Lung (tissue), 12 donors: Measurements from ENCODE around the gene VCL. TPM values are rescaled to one million over a fixed set of nuclear protein-coding genes. Genes with fewer than 3 reads are reported as not detected.

Experiments
- ATAC-seq: fragments of 200-7000 bp; cut with Tn5 transposase; one replicate; pipeline ENCODE4 v1.9.1; 2020; ENCODE audit warnings: moderate number of reproducible peaks; ENCODE audit not compliant: insufficient read depth, low FRiP score
- DNase-seq, 3 donors: peaks; one replicate each; pipeline ENCODE4 v3.0.0-alpha.2; 2013 to 2017
- H3K27ac ChIP-seq, 2 donors: one replicate each; pipeline ENCODE4 v1.5.1; 2013; ENCODE audit warnings: mild to moderate bottlenecking in 2 of 2, moderate library complexity in 2 of 2, control low read depth in 1 of 2, inconsistent platforms in 1 of 2, low read depth in 1 of 2, low read length in 1 of 2
- H3K27me3 ChIP-seq, 3 donors: one replicate each; pipeline ENCODE4 v1.5.1; 2013; ENCODE audit warnings: low read length in 2 of 3; ENCODE audit not compliant: control insufficient read depth in 3 of 3, insufficient read depth in 3 of 3
- H3K36me3 ChIP-seq, 4 donors: one replicate each; pipeline ENCODE4 v1.5.1; 2013; ENCODE audit warnings: low read length in 4 of 4, mild to moderate bottlenecking in 1 of 4, moderate library complexity in 1 of 4; ENCODE audit not compliant: control insufficient read depth in 4 of 4, insufficient read depth in 4 of 4
- H3K4me1 ChIP-seq, 5 donors: one replicate each; pipeline ENCODE4 v1.5.1; 2013; ENCODE audit warnings: low read length in 5 of 5, mild to moderate bottlenecking in 2 of 5, moderate library complexity in 1 of 5; ENCODE audit not compliant: control insufficient read depth in 5 of 5, insufficient read depth in 5 of 5
- H3K4me3 ChIP-seq: one replicate; pipeline ENCODE4 v1.5.1; 2013; ENCODE audit warnings: mild to moderate bottlenecking, control low read depth, moderate library complexity
- H3K9ac ChIP-seq, 2 donors: one replicate each; pipeline ENCODE4 v1.5.1; 2013; ENCODE audit warnings: low read length in 2 of 2, control low read depth in 1 of 2; ENCODE audit not compliant: insufficient read depth in 1 of 2
- H3K9me3 ChIP-seq, 4 donors: one replicate each; pipeline ENCODE4 v1.5.1; 2013; ENCODE audit warnings: low read length in 3 of 4, mild to moderate bottlenecking in 1 of 4, moderate library complexity in 1 of 4; ENCODE audit not compliant: control insufficient read depth in 4 of 4, insufficient read depth in 3 of 4
- CTCF ChIP-seq: IDR thresholded peaks from 2 replicates; pipeline ENCODE4 v1.5.1; 2012; ENCODE audit warnings: mild to moderate bottlenecking; ENCODE audit errors: control extremely low read depth, extremely low read depth
- WGBS, 2 donors: extraction: QIAGEN DNeasy Blood & Tissue Kit; methylation state at CpG; one replicate each; pipeline ENCODE4 v1.1.7; 2013; 5-methylcytosine and 5-hydroxymethylcytosine counted together
- polyA plus RNA-seq, 2 donors: library from polyadenylated mRNA; stranded (reverse); fragments of 200-250 nt; gene quantifications; one replicate each; pipeline ENCODE4 v1.2.1, GENCODE V29; 2013
- total RNA-seq, 2 donors: library from RNA; depleted of rRNA in 1 of 2; stranded (reverse); fragments of >200 nt in 1 of 2; gene quantifications; one replicate each; pipeline ENCODE4 v1.2.1, GENCODE V29; 2014 to 2021
- donor health status: control.
- donor health status: control.
- donor health status: Bipolar disorder and iron deficiency.
- donor health status: healthy.
- donor health status: DM: yes; HTN: yes; CAD: no.

VCL gene
- total and polyA plus RNA-seq, 4 donors = 24.5 to 181 (median 86.3) TPM

GRCh38 chr10:74050653-74051052, 52.7 kb downstream of the VCL start:
- ATAC-seq (no peak), DNase-seq (no peak)
- no peak overlapping the region for H3K27ac ChIP-seq
- no peak overlapping the region for H3K9ac ChIP-seq
- no peaks in the 10 kb centered on the region for H3K9me3 ChIP-seq
- H3K4me1 ChIP-seq = peaks cover 0 to 27% (median 11%) of the 10 kb centered on the region in 5 donors
- H3K4me3 ChIP-seq = no peak overlapping the region
- no peak for TF ChIP-seq CTCF
- no peaks in the 10 kb centered on the region for H3K27me3 ChIP-seq
- WGBS, 2 donors = 85 to 100% methylated on average over 1 of the region's 1 CpG
- H3K36me3 ChIP-seq = peaks cover 2 to 8% (median 5%) of the 10 kb centered on the region in 4 donors

- no peaks in the 10 kb centered on the region for H3K27me3 ChIP-seq
- H3K36me3 ChIP-seq = peaks cover 0 to 3% (median 1%) of the 10 kb centered on the region in 4 donors
- DNase-seq = no peak
- H3K4me1 ChIP-seq = peaks cover 6 to 28% (median 10%) of the 10 kb centered on the region in 5 donors
- TF ChIP-seq CTCF = no peak
- no peaks in the 10 kb centered on the region for H3K9me3 ChIP-seq
- H3K27ac ChIP-seq = peak overlapping the region in 1 of 2 donors; percentile 64
- 81 to 89% methylated on average over 5 of the region's 5 CpGs for WGBS, 2 donors
- H3K4me3 ChIP-seq = no peak overlapping the region
- ATAC-seq = no peak
- no peak overlapping the region for H3K9ac ChIP-seq
Measured at GRCh38 chr10:74051736-74052342, 53.9 kb downstream of the VCL start.

GRCh38 chr10:74052994-74053393, 55.1 kb downstream of the VCL start:
- Histone ChIP-seq H3K36me3 (peaks cover 0 to 3% (median 1%) of the 10 kb centered on the region in 4 donors), H3K9ac (no peak overlapping the region), H3K27me3 (no peaks in the 10 kb centered on the region), H3K27ac (peak overlapping the region in 1 of 2 donors; percentile 31), H3K9me3 (no peaks in the 10 kb centered on the region), H3K4me3 (no peak overlapping the region), H3K4me1 (peaks cover 5 to 31% (median 13%) of the 10 kb centered on the region in 5 donors)
- ATAC-seq (no peak), DNase-seq (no peak)
- WGBS, 2 donors = 90 to 91% methylated on average over 1 of the region's 1 CpG
- TF ChIP-seq CTCF = no peak
